Osteocyte (in vitro differentiated cells): Measurements from ENCODE around the gene ALPK3. TPM values are rescaled to one million over a fixed set of nuclear protein-coding genes. Genes with fewer than 3 reads are reported as not detected.
"Not testable (repeated sequence)": the region's sequence is repeated elsewhere in the genome, so short reads cannot be mapped to it uniquely, and the experiment has no call there.

Experiments used
- DNase-seq: peaks from one replicate; pipeline ENCODE4 v3.0.0; 2021; ENCODE audit warnings: mixed read lengths; ENCODE audit not compliant: unreplicated experiment; ENCODE audit errors: extremely low spot score
- H3K27ac Mint-ChIP-seq: one replicate; pipeline ENCODE4 v1.8.0; 2021; ENCODE audit warnings: mild to moderate bottlenecking, mixed read lengths; ENCODE audit not compliant: unreplicated experiment
- H3K27me3 Mint-ChIP-seq: one replicate; pipeline ENCODE4 v1.8.0; 2021; ENCODE audit warnings: mixed read lengths; ENCODE audit not compliant: unreplicated experiment
- H3K36me3 Mint-ChIP-seq: one replicate; pipeline ENCODE4 v1.8.0; 2021; ENCODE audit warnings: mixed read lengths; ENCODE audit not compliant: unreplicated experiment
- H3K4me1 Mint-ChIP-seq: one replicate; pipeline ENCODE4 v1.8.0; 2021; ENCODE audit warnings: mixed read lengths; ENCODE audit not compliant: unreplicated experiment
- H3K4me3 Mint-ChIP-seq: one replicate; pipeline ENCODE4 v1.8.0; 2021; ENCODE audit warnings: mild to moderate bottlenecking, moderate library complexity, mixed read lengths; ENCODE audit not compliant: unreplicated experiment
- H3K9me3 Mint-ChIP-seq: one replicate; pipeline ENCODE4 v1.8.0; 2021; ENCODE audit warnings: mixed read lengths; ENCODE audit not compliant: unreplicated experiment
- total RNA-seq: library from RNA; stranded (reverse); gene quantifications from 2 replicates; pipeline ENCODE4 v1.2.1, GENCODE V29; 2021
- TF ChIP-seq, protein P1 (sequence below): fragments of 200-600 bp; sonication (generic); IDR thresholded peaks from 2 replicates; pipeline ENCODE4 v1.5.0; 2021; ENCODE audit warnings: antibody characterized with exemption, mild to moderate bottlenecking, moderate library complexity

ALPK3 gene
- total RNA-seq, 1 donor from 2014 or later: 0.27 TPM

DNA sequence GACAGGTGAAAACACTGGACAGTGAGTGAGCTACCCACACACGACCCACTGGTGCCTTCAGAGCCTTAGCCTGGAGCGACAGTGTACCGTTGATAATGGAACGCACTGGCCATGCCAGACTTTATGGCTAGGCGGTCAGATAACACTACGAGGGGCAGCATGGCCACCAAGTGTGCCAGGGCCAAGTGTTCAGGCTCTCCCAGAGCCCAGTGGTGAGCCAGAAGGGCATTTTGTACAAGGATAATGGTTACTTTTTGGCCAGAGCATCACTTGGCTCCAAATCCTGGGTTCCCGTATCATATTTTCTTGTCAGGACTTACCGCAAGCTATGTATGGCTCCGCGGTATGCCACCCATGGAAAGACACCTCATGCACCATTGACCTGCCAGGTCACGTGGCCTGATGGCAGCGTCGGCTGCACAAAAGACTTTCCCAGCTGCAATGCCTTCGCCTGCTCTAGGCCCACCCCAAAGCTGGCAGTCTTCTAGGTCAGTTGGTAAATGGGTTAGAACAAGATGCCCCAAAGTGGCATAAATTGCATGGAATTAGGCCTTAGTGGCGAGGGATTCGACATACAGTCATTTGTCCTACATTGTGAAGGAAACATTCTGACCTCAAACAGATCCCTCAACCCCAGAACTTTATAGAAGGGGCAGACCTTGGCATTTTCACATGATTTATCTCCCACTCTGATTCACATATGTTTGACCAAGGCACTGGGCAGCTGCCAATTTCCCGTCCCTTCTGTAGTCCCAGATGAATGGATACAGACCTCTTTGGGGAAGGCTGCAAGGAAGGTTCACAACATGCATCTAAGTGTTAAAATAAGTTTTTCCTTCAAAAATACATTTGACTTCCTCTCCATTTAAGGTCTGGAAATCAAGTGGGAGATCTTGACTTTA, 55.1 kb downstream of the ALPK3 start:
- H3K27me3 Mint-ChIP-seq: no peaks in the 10 kb centered on the region
- H3K4me3 Mint-ChIP-seq: no peak overlapping the region
- DNase-seq: no peak
- TF ChIP-seq, protein P1, sequence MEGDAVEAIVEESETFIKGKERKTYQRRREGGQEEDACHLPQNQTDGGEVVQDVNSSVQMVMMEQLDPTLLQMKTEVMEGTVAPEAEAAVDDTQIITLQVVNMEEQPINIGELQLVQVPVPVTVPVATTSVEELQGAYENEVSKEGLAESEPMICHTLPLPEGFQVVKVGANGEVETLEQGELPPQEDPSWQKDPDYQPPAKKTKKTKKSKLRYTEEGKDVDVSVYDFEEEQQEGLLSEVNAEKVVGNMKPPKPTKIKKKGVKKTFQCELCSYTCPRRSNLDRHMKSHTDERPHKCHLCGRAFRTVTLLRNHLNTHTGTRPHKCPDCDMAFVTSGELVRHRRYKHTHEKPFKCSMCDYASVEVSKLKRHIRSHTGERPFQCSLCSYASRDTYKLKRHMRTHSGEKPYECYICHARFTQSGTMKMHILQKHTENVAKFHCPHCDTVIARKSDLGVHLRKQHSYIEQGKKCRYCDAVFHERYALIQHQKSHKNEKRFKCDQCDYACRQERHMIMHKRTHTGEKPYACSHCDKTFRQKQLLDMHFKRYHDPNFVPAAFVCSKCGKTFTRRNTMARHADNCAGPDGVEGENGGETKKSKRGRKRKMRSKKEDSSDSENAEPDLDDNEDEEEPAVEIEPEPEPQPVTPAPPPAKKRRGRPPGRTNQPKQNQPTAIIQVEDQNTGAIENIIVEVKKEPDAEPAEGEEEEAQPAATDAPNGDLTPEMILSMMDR: no peak
- H3K4me1 Mint-ChIP-seq: no peaks in the 10 kb centered on the region
- no peak overlapping the region for H3K27ac Mint-ChIP-seq
- H3K9me3 Mint-ChIP-seq: no peaks in the 10 kb centered on the region
- H3K36me3 Mint-ChIP-seq: no peaks in the 10 kb centered on the region

DNA sequence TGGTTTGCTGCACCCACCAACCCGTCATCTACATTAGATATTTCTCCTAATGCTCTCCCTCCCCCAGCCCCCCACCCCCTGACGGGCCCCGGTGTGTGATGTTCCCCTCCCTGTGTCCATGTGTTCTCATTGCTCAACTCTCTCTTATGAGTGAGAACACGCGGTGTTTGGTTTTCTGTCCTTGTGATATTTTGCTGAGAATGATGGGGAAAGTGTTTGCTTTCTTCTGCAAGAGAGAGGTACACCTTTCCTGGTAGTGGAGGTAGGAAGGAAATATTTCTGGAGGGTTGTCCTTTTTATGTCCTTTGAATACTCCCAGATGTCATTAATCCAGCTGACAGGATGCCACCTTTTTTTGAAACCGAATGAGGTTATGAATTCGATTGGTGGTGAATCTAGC, 56.8 kb downstream of the ALPK3 start:
- H3K9me3 Mint-ChIP-seq: no peaks in the 10 kb centered on the region
- no peaks in the 10 kb centered on the region for H3K36me3 Mint-ChIP-seq
- no peaks in the 10 kb centered on the region for H3K27me3 Mint-ChIP-seq
- no peak overlapping the region for H3K4me3 Mint-ChIP-seq
- DNase-seq: no peak
- H3K4me1 Mint-ChIP-seq: no peaks in the 10 kb centered on the region
- no peak overlapping the region for H3K27ac Mint-ChIP-seq
- TF ChIP-seq, protein P1: no peak

DNA sequence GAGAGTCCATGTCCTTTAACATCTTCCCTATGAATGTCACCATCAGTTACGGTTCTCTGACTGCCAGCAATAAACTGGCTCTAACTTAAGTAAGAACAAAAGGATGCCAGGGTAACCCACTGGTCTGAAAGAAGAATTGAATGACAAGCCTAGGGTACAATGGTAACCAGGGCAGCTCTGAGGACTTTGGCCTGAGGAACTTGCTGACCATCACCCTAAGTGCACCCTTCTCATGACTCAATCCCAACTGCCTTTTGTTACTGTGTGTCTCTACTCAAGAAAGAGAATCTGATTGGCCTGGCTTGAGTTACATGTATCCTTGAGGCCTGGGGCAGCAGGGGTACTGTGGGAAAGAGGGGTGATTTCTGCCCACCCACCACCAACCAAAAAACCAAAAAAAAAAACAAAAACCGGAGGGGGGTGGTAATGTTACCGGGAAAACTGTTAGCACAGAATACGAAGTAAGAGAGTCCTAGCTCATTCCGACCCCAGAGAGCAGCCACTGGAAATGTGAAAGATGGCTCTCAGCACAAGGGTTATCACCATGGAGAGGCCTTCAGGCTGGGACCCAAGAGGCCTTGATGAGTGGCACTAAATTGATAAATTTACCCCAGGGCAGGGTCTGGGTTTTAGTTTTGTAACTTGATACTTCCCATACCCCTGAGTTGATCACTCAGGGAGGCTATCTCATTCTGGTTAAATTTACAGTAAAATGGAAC, 58.0 kb downstream of the ALPK3 start:
- DNase-seq: no peak
- no peak overlapping the region for H3K4me3 Mint-ChIP-seq
- peaks cover 3% of the 10 kb centered on the region for H3K27me3 Mint-ChIP-seq
- TF ChIP-seq, protein P1: no peak
- no peak overlapping the region for H3K27ac Mint-ChIP-seq
- no peaks in the 10 kb centered on the region for H3K36me3 Mint-ChIP-seq
- no peaks in the 10 kb centered on the region for H3K4me1 Mint-ChIP-seq
- no peaks in the 10 kb centered on the region for H3K9me3 Mint-ChIP-seq

DNA sequence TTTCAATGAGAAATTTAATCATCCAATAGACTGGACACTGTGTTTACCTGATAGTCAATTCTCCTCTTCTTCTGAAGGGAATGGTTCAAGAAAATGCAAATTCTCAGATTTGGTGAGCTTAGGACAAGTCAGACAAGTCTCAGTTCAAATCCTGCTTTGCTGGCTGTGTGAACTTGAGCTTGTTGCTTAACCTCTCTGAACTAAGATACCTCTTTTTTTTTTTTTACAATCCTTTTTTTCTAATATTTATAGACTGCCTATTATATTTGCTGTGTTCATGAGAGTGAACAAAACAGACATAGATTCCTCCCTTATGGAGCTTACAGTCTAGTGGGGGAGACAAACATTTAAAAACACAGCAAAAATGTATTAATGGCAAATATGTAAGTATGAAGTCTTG, 59.1 kb downstream of the ALPK3 start:
- TF ChIP-seq, protein P1: no peak
- no peak for DNase-seq
- H3K27me3 Mint-ChIP-seq: peaks cover 3% of the 10 kb centered on the region
- no peaks in the 10 kb centered on the region for H3K36me3 Mint-ChIP-seq
- H3K27ac Mint-ChIP-seq: no peak overlapping the region
- no peaks in the 10 kb centered on the region for H3K4me1 Mint-ChIP-seq
- H3K9me3 Mint-ChIP-seq: no peaks in the 10 kb centered on the region
- H3K4me3 Mint-ChIP-seq: no peak overlapping the region

DNA sequence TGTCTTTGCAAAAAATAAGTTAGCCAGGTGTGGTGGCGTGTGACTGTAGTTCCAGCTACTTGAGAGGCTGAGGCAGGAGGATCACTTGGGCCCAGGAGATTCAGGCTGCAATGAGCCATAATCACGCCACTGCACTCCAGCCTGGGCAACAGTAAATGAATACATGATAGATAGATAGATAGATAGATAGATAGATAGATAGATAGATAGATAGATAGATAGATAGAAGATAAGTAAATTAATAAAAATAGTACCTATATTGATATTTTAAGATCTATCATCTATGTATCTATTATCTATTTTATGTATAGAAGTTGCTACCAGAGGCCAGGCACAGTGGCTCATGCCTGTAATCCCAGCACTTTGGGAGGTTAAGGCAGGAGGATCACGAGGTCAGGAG, 60.5 kb downstream of the ALPK3 start:
- not testable (repeated sequence) for H3K27me3 Mint-ChIP-seq, H3K4me3 Mint-ChIP-seq, H3K36me3 Mint-ChIP-seq, H3K9me3 Mint-ChIP-seq, DNase-seq, H3K27ac Mint-ChIP-seq, H3K4me1 Mint-ChIP-seq
